CD4-positive, alpha-beta T cell treated with Interleukin-17A for 4 hours (primary cell): ENCODE measurements around the gene PRLHR.

Source experiments
- DNase-seq: peaks from one replicate; pipeline ENCODE4 v3.0.0-alpha.2; 2020; ENCODE audit warnings: mixed read lengths

The PRLHR gene

GRCh38 chr10:118557946-118558345 lies 37.5 kb downstream of the PRLHR start:
- no peak for DNase-seq

DNA sequence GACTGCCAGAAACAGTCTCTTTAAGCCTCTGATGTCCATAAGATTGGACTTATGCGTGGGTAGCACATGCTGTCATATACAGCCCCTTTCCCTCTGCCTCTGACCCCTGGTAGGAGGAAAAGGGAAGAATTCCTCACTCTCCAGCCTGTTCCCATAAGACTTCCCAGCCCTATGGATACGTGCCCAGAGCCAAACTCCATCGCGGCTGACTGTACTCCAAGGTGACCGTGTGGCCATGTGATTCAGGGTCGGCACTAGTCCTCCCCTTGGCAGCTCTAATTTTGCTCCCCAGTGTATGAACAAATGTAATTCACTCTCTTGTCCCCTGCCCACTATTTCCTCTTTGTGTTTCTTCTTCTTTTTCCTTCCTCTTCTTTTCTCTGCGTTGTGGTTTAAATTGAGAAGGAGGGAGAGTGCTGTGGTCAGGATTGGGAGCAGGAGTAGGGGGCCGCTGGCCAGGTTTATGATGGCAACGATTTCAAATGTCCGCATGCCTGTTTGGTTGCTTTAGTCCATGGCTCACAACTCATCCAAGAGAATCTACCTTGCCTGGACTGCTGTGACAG lies 43.8 kb downstream of the PRLHR start:
- no peak for DNase-seq

GRCh38 chr10:118547282-118547681 lies 48.2 kb downstream of the PRLHR start:
- DNase-seq = no peak

- DNase-seq = no peak
These were observed 49.0 kb downstream of the PRLHR start for GRCh38 chr10:118546479-118546878.

GRCh38 chr10:118545381-118545780 lies 50.1 kb downstream of the PRLHR start:
- DNase-seq = no peak

- DNase-seq = no peak
These were observed 51.0 kb downstream of the PRLHR start for GRCh38 chr10:118544401-118544948.

GRCh38 chr10:118543714-118544400 lies 51.6 kb downstream of the PRLHR start:
- peak; percentile 34 for DNase-seq

DNA sequence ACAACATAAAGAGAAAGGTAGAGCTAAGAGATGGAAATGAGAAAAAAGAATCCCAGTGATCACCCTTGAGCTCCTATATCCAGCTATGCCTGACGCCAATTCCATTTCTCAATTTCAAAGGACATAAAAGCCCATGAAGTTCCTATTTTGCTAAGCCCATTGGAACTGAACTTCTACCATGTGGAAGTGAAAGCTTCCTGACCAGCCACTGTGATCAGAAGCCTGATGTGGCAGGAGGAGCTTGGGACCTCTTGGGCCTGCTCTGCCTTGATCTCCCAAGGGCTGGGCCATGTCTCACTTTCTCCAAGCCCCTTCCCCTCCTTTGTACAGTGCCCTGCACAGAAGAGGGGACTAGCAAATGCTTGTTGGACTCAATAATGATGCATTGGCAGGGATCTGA lies 52.7 kb downstream of the PRLHR start:
- no peak for DNase-seq

DNA sequence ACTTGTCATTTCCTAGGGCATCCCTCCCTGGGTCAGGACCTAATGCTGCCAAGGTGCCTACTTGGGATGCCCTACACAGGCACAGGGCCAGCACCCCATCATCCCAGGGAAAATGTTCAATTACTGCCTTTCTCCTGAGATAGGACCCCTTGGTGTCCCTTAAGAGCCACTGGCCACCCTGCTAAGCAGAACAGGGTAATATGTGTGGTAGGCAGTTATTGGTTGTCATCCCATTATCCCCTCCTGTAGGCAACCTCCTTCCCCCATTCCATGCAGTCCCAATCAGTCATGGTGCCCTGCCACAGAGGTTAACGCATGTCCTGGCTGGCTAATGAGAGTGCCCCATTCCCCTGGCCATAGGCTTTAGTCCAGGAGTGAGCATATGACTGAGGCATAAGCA lies 53.2 kb downstream of the PRLHR start:
- no peak for DNase-seq

- DNase-seq = no peak
These were observed 53.7 kb downstream of the PRLHR start for GRCh38 chr10:118541718-118542117.
